HG02798 (cell line): ENCODE data around the gene TRMU.
"Not testable (repeated sequence)": the region's sequence is repeated elsewhere in the genome, so short reads cannot be mapped to it uniquely, and the experiment has no call there.

ENCODE experiments used
- ATAC-seq: cut with Tn5 transposase; IDR thresholded peaks from one replicate; pipeline ENCODE4 v1.9.1; 2021; ENCODE audit warnings: mild to moderate bottlenecking; ENCODE audit not compliant: unreplicated experiment, poor library complexity

TRMU gene

GRCh38 chr22:46399251-46400024 lies 63.9 kb downstream of the TRMU start:
- ATAC-seq = no peak

DNA sequence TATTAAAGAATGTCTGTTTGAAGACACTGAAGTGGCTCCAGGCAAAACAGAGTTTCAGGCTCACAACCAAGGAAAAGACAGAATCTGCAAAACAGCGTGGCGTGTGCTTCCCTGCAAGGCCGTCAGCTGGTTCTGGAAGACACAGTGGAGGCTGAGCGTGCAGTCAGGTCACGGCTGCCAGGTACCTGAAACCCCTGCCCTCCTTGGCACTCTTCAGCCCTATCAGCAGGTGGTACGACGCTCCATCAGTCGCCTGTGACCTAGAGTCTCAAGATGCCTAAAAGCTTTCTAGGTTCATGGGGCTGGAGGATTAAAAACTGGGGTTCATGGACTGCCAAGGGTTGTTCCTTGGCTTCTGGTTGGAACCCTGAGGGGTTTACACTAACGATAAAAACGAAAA lies 65.9 kb downstream of the TRMU start:
- ATAC-seq = no peak

DNA sequence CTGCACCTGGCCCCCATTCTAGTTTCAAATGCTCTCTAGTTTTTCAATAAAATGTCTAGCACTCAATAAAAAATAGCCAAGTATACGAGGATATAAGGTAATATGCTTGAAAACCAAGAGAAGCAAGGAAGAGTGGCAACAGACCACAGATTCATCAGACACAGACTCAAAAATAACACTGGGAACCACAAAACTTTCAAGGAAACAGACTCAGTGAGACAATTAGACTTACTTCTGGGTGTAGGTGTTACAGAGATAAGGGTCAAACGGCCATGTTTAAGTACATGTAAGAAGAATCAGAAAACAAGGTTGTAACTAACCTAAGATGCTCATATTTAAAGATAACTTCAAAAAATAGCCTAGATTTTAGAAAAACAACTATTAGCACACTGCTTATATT lies 67.0 kb downstream of the TRMU start:
- no peak for ATAC-seq

GRCh38 chr22:46403880-46404279 lies 68.4 kb downstream of the TRMU start:
- not testable (repeated sequence) for ATAC-seq

DNA sequence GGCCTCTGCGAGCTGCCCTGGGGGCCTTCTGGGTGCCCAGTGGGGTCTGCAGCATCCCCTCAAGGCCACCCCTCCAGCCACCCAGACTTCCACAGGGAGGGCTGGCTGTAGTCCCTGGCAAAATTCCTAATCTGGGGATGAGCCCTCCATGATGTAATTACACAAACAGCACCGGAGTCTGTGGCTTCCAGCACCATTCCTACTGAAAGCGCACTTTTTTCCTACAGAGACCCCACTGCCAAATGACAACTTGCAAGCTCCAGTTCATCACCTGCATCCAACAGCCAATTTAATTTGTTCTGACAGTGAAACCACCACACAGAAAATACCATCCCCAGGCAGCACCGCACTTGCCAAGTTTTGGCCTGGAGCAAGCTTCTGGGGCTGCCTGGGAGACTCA lies 70.4 kb downstream of the TRMU start:
- ATAC-seq = no peak

DNA sequence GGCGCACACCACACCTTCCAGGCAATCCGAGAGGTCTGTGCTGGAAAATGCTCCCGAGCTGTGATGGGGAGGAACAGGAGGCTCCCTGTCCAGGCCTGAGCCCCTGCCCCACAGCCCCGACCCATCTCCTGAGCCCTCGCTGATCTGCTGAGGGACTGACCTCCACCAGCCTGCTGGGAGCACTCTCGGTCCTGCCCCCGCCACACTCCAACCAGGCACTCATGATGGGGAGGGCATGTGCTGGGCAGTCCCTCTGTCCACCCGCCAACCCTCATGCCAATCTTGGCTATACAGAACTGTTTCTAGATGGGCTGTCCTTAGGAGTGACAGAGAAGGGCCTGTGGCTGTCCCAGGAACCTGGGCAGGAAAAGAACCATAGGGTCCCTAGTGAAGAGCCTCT lies 70.8 kb downstream of the TRMU start:
- no peak for ATAC-seq

DNA sequence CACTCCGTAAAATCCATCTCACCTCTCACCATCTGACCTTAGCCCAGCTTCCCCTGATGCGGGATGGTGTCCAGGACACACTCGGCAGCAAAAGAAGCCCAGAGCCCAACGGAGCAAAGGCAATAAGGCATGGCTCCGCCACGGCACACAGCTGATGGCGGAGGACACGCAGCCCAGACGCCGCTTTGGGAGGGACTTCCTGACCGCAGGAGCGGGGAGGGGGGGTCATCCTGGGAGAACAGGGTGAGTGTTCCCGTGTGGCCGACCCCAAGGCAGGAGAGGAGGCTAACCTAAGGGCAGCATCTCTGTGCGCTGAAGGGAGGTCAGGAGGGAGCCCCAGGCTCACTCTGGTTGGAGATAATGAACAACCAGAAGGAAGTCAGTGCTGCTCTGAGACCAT lies 71.3 kb downstream of the TRMU start:
- no peak for ATAC-seq
